Lower lobe of right lung (tissue), 2 donors: ENCODE results near the gene MIGA2. TPM values are rescaled to one million over a fixed set of nuclear protein-coding genes. Genes with fewer than 3 reads are reported as not detected.
"Not testable (repeated sequence)": the region's sequence is repeated elsewhere in the genome, so short reads cannot be mapped to it uniquely, and the experiment has no call there.

Experiments
- ATAC-seq, 2 donors: fragments of 200-7000 bp; cut with Tn5 transposase; one replicate each; pipeline ENCODE4 v1.9.1; 2020 to 2022; ENCODE audit warnings: mild to moderate bottlenecking in 2 of 2, moderate library complexity in 2 of 2
- DNase-seq: peaks from one replicate; pipeline ENCODE4 v3.0.0-alpha.2; 2020
- H3K27ac ChIP-seq: fragments of 200-600 bp; one replicate; pipeline ENCODE4 v1.8.0; 2022
- H3K27me3 ChIP-seq: fragments of 200-600 bp; one replicate; pipeline ENCODE4 v1.8.0; 2022; ENCODE audit warnings: low read depth
- H3K36me3 ChIP-seq: fragments of 200-600 bp; one replicate; pipeline ENCODE4 v1.8.0; 2022; ENCODE audit warnings: mild to moderate bottlenecking
- H3K4me1 ChIP-seq: fragments of 200-600 bp; one replicate; pipeline ENCODE4 v1.8.0; 2022
- H3K4me3 ChIP-seq: fragments of 200-600 bp; one replicate; pipeline ENCODE4 v1.8.0; 2022; ENCODE audit warnings: mild to moderate bottlenecking
- H3K9me3 ChIP-seq: fragments of 200-600 bp; one replicate; pipeline ENCODE4 v1.8.0; 2022
- intact Hi-C: fragments of 100-400 bp; cut with DNase I; formaldehyde crosslinking; loops from one replicate; pipeline ENCODE4 v1.11.0; 2022
- total RNA-seq: library from RNA; stranded (reverse); fragmentation: NEBNext Ultra II Directional; extraction: Animal tissue kit (Norgen Biotek cat#: 25700); gene quantifications from one replicate; pipeline ENCODE4 v1.2.1, GENCODE V29; 2021
- TF ChIP-seq, protein P1 (sequence below): fragments of 200-600 bp; IDR thresholded peaks from one replicate; pipeline ENCODE4 v1.8.0; 2022; ENCODE audit warnings: antibody characterized with exemption, mild to moderate bottlenecking
- donor health status: DM: no; HTN: yes; CAD: no; lungs with severe emphysema.

Gene MIGA2
- total RNA-seq, 1 donor from 2014 or later = 21.2 TPM

DNA sequence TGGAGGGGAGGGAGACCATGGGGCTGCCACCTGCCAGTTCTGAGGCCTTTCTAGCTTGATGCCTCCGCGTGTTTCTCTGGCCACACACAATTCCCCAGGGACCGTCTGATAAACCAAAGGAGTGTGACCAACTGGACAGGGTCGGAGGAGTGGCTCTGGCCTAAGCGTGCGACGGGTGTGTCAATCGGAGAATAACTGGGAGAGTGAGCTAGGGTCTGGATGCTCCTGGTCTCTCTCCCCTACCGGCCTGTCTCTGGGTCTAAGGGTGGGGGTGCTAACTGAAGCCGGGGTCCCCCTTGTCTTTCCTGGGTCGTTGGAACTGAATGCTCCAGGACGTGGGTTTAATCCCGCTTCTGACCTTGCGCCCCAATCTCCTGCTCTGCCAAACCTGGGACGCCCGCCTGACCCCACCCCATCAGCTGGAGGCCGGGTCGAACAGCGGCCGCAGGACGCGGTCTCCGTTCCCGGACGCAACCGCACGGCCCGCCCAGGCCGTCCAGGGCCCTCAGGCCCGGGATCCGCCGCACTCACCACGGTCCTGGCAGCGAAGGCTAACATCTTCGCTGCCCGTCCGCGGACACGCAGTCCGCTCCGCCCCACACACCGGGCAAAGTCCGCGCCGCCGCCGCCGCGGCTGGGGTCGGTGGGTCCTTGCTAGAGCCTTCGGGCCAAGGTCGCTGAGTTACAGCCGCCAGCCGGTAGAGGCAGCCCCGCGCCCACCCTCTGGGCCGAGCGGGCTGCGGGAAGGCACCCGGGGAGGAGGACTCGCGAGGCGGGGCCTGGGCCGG lies 73.7 kb downstream of the MIGA2 start:
- TF ChIP-seq, protein P1, sequence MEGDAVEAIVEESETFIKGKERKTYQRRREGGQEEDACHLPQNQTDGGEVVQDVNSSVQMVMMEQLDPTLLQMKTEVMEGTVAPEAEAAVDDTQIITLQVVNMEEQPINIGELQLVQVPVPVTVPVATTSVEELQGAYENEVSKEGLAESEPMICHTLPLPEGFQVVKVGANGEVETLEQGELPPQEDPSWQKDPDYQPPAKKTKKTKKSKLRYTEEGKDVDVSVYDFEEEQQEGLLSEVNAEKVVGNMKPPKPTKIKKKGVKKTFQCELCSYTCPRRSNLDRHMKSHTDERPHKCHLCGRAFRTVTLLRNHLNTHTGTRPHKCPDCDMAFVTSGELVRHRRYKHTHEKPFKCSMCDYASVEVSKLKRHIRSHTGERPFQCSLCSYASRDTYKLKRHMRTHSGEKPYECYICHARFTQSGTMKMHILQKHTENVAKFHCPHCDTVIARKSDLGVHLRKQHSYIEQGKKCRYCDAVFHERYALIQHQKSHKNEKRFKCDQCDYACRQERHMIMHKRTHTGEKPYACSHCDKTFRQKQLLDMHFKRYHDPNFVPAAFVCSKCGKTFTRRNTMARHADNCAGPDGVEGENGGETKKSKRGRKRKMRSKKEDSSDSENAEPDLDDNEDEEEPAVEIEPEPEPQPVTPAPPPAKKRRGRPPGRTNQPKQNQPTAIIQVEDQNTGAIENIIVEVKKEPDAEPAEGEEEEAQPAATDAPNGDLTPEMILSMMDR = no peak
- H3K4me1 ChIP-seq = peaks cover 39% of the 10 kb centered on the region
- intact Hi-C loops = no loop called here
- peaks cover 14% of the 10 kb centered on the region for H3K36me3 ChIP-seq
- H3K27me3 ChIP-seq = no peaks in the 10 kb centered on the region
- DNase-seq (no peak), ATAC-seq (peak; percentile 1 to 43)
- peak overlapping the region; percentile 73 for H3K4me3 ChIP-seq
- no peaks in the 10 kb centered on the region for H3K9me3 ChIP-seq
- H3K27ac ChIP-seq = peak overlapping the region; percentile 93

DNA sequence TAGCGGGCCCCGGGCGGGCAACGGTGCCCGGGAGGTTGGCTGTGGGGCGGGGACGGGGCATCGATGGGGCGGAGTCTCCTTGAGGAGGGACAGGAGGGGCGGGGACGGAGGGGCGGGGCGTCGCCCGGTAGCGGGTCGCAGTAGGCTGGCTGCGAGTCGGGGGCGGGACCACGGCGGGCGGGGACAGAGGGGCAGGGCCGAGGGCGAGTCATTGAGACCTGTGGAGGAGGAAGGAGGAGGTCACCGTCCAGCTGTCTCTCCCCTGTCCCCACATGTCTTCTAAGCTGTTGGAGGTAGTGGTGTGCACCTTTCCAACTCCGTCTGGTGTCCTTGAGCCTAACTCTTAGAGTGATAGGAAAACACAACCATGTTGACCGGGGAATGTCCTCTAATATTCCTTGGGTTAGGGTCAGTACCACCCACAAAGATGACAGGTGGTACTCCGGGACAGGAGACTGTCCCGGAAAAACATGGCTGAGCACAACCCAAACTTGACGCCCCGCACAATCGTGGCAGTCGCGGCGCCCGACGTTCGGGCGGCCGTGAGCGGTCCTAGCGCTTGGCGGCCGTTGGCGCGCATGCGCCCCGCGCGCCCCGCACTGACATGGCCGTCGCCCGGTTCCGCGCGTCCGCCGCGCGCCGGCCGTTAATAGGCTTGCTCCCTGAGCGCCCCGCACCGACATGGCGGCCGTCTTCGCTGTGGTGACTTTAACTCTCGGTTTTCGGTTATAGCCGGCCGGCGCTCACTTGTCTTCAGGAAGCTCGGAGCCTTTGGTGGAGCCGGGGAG lies 74.5 kb downstream of the MIGA2 start, which contains the start of the genes CRAT and PTPA:
TSS of gene CRAT (minus strand) at position 54 of the 788 bp plus-strand sequence. CDS start 284 bp downstream, outside the sequence.
TSS of gene PTPA (plus strand) at position 676 of the 788 bp plus-strand sequence. CDS start 186 bp downstream, outside the sequence.
- ATAC-seq = peak; percentile 95
- intact Hi-C loops = no loop called here
- peak within 1 kb of the TSS; percentile 73 for H3K4me3 ChIP-seq

DNA sequence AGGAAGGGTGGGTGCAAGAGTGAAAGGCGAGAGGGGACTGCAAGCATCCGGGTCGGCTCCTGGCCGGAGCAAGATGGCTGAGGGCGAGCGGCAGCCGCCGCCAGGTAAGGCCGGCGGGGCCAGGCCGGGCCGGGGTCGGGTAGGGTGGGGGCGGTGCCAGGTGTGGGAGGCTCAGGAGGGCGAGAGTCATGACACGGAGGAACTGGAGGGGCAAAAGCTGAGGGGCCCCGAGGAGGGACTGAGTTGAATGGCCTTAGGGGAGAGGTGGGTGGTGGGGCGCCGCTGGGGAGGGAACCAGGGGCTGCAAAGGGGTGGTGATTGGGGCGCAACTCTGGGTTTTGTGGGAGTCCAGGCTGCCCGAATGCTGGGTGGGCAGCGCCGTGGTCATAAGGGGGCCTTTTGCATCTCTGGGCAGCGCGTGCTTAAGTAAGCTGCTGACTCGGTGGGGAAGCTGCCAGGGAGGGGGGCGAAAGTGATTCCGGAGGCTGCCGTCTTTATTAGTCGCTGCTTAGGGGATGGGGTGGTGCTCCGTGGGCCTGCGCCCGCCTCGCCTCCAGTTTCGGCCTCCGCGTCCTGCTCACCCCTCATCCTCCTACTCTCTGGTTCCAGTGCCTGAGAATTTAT lies 75.2 kb downstream of the MIGA2 start:
- intact Hi-C loops = no loop called here
- TF ChIP-seq, protein P1 = no peak
- H3K4me1 ChIP-seq = peaks cover 39% of the 10 kb centered on the region
- H3K4me3 ChIP-seq = peak overlapping the region; percentile 73
- no peak for DNase-seq
- peak; percentile 13 to 32 for ATAC-seq
- peaks cover 12% of the 10 kb centered on the region for H3K36me3 ChIP-seq
- H3K9me3 ChIP-seq = no peaks in the 10 kb centered on the region
- no peaks in the 10 kb centered on the region for H3K27me3 ChIP-seq
- peak overlapping the region; percentile 93 for H3K27ac ChIP-seq

More for the DNA sequence above, 74.5 kb downstream of the MIGA2 start, which contains the start of the genes CRAT and PTPA:
- TF ChIP-seq, protein P1 = no peak
- Histone ChIP-seq H3K4me1 (peaks cover 39% of the 10 kb centered on the region), H3K9me3 (no peaks in the 10 kb centered on the region), H3K36me3 (peaks cover 14% of the 10 kb centered on the region), H3K27ac (peak within 1 kb of the TSS; percentile 93), H3K27me3 (no peaks in the 10 kb centered on the region)
- peak; percentile 98 for DNase-seq

DNA sequence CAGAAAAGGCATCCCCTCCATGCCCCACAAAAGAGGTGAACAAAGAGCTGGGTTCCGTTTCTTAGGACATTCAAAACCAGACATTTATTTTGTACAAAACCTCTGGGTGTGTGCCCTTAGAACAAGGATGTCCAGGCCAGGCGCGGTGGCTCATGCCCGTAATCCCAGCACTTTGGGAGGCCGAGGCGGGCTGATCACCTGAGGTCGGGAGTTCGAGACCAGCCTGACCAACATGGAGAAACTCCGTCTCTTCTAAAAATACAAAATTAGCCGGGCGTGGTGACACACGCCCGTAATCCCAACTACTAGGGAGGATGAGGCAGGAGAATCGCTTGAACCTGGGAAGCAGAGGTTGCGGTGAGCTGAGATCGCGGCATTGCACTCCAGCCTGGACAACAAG lies 76.1 kb downstream of the MIGA2 start:
- peaks cover 39% of the 10 kb centered on the region for H3K4me1 ChIP-seq
- ATAC-seq, DNase-seq, H3K27ac ChIP-seq, intact Hi-C loops, H3K27me3 ChIP-seq, H3K36me3 ChIP-seq, H3K9me3 ChIP-seq: not testable (repeated sequence)
- H3K4me3 ChIP-seq = peak overlapping the region; percentile 73

DNA sequence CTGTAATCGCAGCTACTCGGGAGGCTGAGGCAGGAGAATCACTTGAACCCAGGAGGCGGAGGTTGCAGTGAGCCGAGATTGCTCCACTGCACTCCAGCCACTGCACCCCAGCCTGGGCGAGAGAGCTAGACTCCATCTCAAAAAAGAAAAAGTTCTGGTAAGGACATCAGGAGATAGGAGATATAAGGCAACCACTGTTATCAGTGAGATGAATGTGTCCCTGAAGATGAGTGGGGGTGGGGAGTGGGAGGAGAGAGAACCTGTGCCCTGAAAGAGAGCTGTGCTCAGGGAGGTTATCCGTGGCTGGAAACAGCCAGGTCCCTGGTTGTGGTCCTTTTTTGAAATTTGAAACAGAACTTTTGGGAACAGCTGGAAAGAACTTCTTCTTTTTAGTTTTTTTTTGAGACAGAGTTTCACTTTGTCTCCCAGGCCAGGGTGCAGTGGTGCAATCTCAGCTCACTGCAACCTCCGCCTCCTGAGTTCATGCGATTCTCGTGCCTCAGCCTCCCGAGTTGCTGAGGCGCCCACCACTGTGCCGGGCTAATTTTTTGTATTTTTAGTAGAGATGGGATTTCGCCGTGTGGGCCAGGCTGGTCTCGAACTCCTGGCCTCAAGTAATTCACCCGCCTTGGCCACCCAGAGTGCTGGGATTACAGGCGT lies 77.3 kb downstream of the MIGA2 start:
- DNase-seq (peak; percentile 66), ATAC-seq (no peak)
- no peaks in the 10 kb centered on the region for H3K9me3 ChIP-seq
- TF ChIP-seq, protein P1 = no peak
- peaks cover 39% of the 10 kb centered on the region for H3K4me1 ChIP-seq
- H3K36me3 ChIP-seq = no peaks in the 10 kb centered on the region
- no peaks in the 10 kb centered on the region for H3K27me3 ChIP-seq
- H3K4me3 ChIP-seq = no peak overlapping the region
- H3K27ac ChIP-seq = no peak overlapping the region
- intact Hi-C loops = no loop called here
